Lung microvascular endothelial cell (primary cell): Measurements from ENCODE around the gene AMFR. TPM values are rescaled to one million over a fixed set of nuclear protein-coding genes. Genes with fewer than 3 reads are reported as not detected.
"Not testable (repeated sequence)": the region's sequence is repeated elsewhere in the genome, so short reads cannot be mapped to it uniquely, and the experiment has no call there.

Experiments
- DNase-seq, 2 donors: peaks; one replicate each; pipeline versions ENCODE4 v3.0.0 to v3.0.0-alpha.2; 2010; ENCODE audit warnings: low read depth in 2 of 2
- total RNA-seq: library from RNA; depleted of rRNA; stranded (reverse); fragments of >200 nt; gene quantifications from 2 replicates; pipeline ENCODE4 v1.2.1, GENCODE V29; 2014

AMFR gene
- total RNA-seq, 1 donor from 2014 or later, result 401 TPM

- peak in 1 of 2 donors; percentile 67 for DNase-seq
These were observed 35.8 kb downstream of the AMFR start for GRCh38 chr16:56389554-56389953.

DNA sequence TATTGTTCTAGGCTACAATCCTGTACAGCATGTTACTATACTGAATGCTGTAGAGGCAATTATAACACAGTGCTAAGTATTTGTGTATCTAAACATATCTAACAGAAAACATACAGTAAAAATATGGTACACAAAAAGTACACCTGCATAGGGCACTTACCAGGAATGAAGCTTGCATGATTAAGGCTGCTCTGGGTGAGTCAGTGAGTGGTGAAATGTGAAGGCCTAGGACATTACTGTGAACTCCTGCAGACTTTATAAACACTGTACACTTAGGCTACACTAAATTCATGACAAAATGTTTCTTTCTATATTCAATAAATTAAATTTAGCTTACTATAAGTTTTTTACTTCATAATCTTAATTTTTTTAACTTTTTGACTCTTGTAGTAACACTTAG, 37.1 kb downstream of the AMFR start:
- DNase-seq, result no peak

GRCh38 chr16:56387396-56387795, 37.9 kb downstream of the AMFR start:
- no peak for DNase-seq

DNA sequence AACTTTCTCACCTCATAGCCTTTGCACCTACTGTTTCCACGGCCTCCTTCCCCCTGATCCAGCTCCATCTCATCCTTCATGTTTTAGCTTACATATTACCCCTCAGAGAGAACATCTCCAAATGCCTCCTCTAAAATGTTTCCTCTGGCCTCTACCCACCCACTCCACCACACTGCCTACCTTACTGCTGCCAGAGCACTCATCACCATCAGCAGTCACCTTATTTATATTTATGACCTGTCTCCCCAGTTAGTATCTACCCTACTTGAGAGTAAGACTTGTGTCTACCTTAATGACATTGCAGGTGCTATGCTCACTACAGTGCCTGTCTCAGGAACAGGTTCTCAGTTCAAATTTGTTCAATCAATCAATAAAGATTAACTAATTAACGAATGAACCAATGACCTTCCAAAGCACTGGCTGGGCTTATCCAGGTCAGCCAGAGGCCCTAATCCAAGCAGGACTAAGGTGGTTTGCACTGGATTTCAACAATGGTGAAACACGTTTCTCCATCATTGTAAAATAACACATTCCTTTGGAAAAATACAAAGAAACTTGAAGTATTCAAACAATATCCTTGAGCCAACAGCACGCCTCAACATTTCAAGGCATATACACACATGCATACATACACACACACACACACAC, 41.1 kb downstream of the AMFR start:
- DNase-seq, result no peak

- DNase-seq, result peak in 1 of 2 donors; percentile 35
These were observed 42.4 kb downstream of the AMFR start for GRCh38 chr16:56382901-56383355.

- no peak for DNase-seq
These were observed 42.9 kb downstream of the AMFR start for GRCh38 chr16:56382459-56382858.

GRCh38 chr16:56380778-56381485, 44.4 kb downstream of the AMFR start:
- not testable (repeated sequence) for DNase-seq

DNA sequence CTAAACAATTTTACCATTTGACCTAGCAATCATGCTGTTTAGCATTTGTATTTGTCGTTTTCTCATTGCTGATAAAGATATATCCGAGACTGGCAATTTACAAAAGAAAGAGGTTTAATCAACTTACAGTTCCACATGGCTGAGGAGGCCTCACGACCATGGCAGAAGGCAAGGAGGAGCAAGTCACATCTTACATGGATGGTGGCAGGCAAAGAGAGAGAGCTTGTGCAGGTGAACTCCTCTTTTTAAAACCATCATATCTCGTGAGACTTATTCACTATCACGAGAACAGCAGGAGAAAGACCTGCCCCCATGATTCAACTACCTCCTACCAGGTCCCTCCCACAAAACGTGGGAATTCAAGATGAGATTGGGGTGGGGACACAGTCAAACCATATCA, 46.3 kb downstream of the AMFR start:
- DNase-seq, result not testable (repeated sequence)

DNA sequence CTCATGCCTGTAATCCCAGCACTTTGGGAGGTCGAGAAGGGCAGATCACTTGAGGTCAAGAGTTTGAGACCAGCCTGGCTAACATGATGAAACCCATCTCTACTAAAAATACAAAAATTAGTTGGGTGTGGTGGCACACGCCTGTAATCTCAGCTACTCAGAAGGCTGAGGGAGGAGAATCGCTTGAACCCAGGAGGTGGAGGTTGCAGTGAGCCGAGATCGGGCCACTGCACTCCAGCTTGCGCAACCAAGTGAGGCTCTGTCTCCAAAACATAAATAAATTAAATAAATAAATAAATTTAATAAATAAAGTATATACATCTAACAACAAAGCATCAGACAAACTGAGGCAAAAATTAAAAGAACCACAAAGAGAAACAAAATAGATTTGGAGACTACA, 49.6 kb downstream of the AMFR start:
- DNase-seq, result not testable (repeated sequence)

- no peak for DNase-seq
These were observed 52.3 kb downstream of the AMFR start for GRCh38 chr16:56373003-56373402.

DNA sequence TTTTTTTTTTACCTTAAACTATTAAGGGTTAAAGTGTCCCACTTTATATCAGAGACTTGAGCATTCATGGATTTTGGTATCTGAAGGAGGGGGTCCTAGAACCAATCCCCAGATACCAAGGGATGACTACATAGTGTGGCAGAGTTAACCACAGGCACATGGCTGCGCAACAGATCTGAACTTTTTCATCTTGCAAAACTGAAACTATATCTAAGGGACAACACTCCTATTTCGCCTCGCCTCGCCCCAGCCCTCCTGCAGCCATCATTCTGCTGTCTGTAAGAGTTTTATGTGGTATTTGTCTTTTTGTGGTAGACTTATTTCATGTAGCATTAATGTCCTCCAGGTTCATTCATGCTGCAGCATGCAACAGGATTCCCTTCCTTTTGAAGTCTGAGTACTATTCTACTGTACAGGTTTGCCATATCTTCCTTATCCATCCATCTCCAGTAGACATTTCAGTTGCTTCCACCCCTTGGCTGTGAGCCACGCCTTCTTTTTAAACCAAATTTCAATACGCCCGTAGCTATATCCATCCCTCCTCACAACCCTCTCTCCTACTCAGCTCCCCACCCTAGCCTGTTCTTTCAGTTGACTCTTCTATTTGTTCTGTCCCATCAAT, 53.2 kb downstream of the AMFR start:
- no peak for DNase-seq

DNA sequence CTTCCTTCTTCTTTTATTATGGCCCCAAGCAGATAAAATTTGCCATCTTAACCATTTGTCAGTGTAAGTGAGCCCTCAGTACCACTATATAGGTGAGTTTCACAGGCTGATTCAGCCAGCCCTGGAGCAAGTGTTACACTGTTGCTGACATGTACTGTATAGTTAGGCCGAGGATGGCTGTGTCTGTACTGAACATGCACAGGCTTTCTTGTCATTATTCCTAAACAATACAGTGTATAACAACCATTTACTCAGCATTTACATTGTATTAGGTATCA, 53.7 kb downstream of the AMFR start:
- DNase-seq, result no peak

- peak in 1 of 2 donors; percentile 21 for DNase-seq
These were observed 54.3 kb downstream of the AMFR start for GRCh38 chr16:56370875-56371659.

- DNase-seq, result peak in 1 of 2 donors; percentile 12
These were observed 55.0 kb downstream of the AMFR start for GRCh38 chr16:56370185-56370874.

DNA sequence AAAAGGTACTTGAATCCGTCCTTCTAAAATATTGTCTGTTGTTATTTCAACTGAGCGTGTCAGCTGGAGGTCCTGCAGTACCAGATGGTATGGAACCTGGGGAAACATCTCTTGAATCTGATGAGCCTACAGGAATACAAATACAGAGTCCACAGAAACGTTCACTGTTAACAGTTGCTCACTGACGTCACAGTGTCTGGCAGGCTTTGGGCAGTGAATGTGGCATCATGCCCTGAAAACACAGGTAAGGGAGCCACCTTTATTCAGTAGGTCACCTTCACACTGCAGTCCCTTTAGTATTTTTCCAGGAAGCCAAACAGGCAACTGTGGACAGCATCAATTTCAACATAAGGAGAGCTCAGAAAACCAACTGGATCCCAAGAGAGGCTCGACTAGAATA, 56.1 kb downstream of the AMFR start:
- DNase-seq, result no peak

DNA sequence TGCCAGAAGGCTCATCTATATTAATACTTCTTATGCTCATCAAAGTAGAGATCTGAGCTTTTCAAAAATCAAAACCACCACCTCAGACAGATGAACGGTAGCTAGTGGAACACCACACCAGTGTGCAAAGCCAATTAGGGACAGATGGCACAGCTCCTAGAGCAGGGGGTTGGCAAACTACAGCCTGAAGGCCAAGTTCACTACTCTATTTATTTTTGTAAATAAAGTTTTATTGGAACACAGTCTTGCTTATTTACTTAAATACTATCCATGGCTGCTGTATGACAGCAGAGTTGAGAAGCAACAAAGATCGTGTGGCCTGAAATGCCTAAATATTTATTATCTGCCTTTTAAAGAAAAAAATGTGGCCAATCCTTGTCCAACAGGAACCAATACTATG, 56.8 kb downstream of the AMFR start:
- DNase-seq, result no peak

- no peak for DNase-seq
These were observed 57.6 kb downstream of the AMFR start for GRCh38 chr16:56367764-56368163.

DNA sequence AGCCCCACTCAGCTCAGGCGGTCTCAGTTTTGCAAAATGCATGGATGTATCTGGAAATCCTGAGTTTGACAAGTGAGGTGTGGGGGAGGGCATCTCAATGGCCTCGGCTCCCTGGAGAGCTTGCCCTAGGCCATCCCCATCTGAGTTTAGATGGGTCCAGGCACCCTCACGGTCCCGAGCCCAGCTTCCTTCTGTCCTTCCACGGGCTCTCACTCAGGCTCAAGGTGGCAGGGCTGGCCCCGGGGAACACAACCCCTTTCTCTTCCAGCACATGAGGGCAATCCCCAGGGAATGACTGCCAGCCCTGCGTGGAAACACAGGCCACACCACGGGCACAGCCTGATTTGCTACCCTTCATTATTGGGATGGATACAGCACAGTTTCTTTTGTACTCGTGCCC, 58.4 kb downstream of the AMFR start:
- DNase-seq, result no peak

- DNase-seq, result no peak
These were observed 59.8 kb downstream of the AMFR start for GRCh38 chr16:56365552-56365951.

DNA sequence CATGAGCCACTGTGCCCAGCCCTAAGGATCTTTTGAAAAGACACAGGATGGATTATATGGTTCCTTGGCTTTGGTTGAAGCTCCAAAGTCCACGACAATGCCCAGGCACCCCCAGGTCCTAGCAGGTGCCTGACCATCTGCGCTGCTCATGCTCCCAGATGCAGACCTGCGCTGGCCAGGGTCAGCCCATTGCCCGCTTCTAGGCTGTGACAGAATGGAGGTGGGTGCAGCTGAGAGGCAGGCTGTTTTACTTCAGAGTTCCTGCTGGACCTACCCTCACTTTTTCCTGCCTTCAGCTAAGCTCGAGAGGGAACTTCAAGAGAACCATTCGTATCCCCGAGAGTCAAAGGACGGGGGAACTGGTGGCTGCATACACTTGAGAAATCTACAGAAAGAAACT, 60.5 kb downstream of the AMFR start:
- no peak for DNase-seq

- DNase-seq, result no peak
These were observed 61.4 kb downstream of the AMFR start for GRCh38 chr16:56363781-56364565.
